Liver (tissue), 9 donors: ENCODE measurements around the gene HERPUD2. TPM values are rescaled to one million over a fixed set of nuclear protein-coding genes. Genes with fewer than 3 reads are reported as not detected.

Experiments used
- DNase-seq: peaks from one replicate; pipeline ENCODE4 v3.0.0-alpha.2; 2017; ENCODE audit warnings: low spot score
- H3K27ac ChIP-seq, 2 donors: one replicate each; pipeline ENCODE4 v1.7.0; 2013; ENCODE audit warnings: inconsistent platforms in 2 of 2, low read length in 2 of 2, control low read depth in 1 of 2, low read depth in 1 of 2, mild to moderate bottlenecking in 1 of 2
- H3K27me3 ChIP-seq, 4 donors: one replicate each; pipeline versions ENCODE4 v1.6.1 to v1.7.0; 2013; ENCODE audit warnings: low read length in 3 of 4, inconsistent platforms in 1 of 4, mild to moderate bottlenecking in 1 of 4, moderate library complexity in 1 of 4; ENCODE audit not compliant: control insufficient read depth in 4 of 4, insufficient read depth in 4 of 4
- H3K36me3 ChIP-seq, 4 donors: one replicate each; pipeline versions ENCODE4 v1.6.1 to v1.7.0; 2013; ENCODE audit warnings: low read length in 3 of 4, mild to moderate bottlenecking in 3 of 4, low read depth in 1 of 4, moderate library complexity in 1 of 4; ENCODE audit not compliant: control insufficient read depth in 4 of 4, insufficient read depth in 3 of 4
- H3K4me1 ChIP-seq, 4 donors: one replicate each; pipeline versions ENCODE4 v1.6.1 to v1.7.0; 2013; ENCODE audit warnings: low read length in 3 of 4, mild to moderate bottlenecking in 3 of 4, moderate library complexity in 1 of 4; ENCODE audit not compliant: control insufficient read depth in 4 of 4, insufficient read depth in 4 of 4
- H3K4me3 ChIP-seq, 3 donors: one replicate each; pipeline versions ENCODE4 v1.6.1 to v1.7.0; 2013; ENCODE audit warnings: low read length in 3 of 3, control low read depth in 1 of 3, low read depth in 1 of 3, mild to moderate bottlenecking in 1 of 3
- H3K9ac ChIP-seq, 2 donors: one replicate each; pipeline ENCODE4 v1.7.0; 2013; ENCODE audit warnings: low read length in 2 of 2, mild to moderate bottlenecking in 2 of 2, moderate library complexity in 2 of 2, control low read depth in 1 of 2, low read depth in 1 of 2
- H3K9me3 ChIP-seq, 4 donors: one replicate each; pipeline versions ENCODE4 v1.6.1 to v1.7.0; 2013; ENCODE audit warnings: low read length in 3 of 4; ENCODE audit not compliant: control insufficient read depth in 4 of 4
- EGR1 ChIP-seq, 2 donors: IDR thresholded peaks; 2 replicates each; pipeline ENCODE4 v1.6.1; 2016 to 2018; ENCODE audit warnings: antibody characterized with exemption in 2 of 2, low read depth in 2 of 2
- FOXA1 ChIP-seq: IDR thresholded peaks from 2 replicates; pipeline ENCODE4 v1.6.1; 2016; ENCODE audit warnings: antibody characterized with exemption
- GABPA ChIP-seq, 2 donors: IDR thresholded peaks in 1 of 2; conservative IDR thresholded peaks in 1 of 2; 2 replicates each; pipeline ENCODE4 v1.6.1; 2016; ENCODE audit warnings: antibody characterized with exemption in 2 of 2, mild to moderate bottlenecking in 1 of 2, moderate library complexity in 1 of 2
- HNF4A ChIP-seq, 2 donors: conservative IDR thresholded peaks; 2 replicates each; pipeline ENCODE4 v1.6.1; 2016; ENCODE audit warnings: antibody characterized with exemption in 2 of 2, mild to moderate bottlenecking in 2 of 2
- HNF4G ChIP-seq: IDR thresholded peaks from 2 replicates; pipeline ENCODE4 v1.6.1; 2016; ENCODE audit warnings: antibody characterized with exemption
- JUND ChIP-seq, 2 donors: IDR thresholded peaks; 2 replicates each; pipeline ENCODE4 v1.6.1; 2016; ENCODE audit warnings: antibody characterized with exemption in 2 of 2
- NR2F2 ChIP-seq: IDR thresholded peaks from 2 replicates; pipeline ENCODE4 v1.6.1; 2016; ENCODE audit warnings: antibody characterized with exemption
- RAD21 ChIP-seq, 2 donors: IDR thresholded peaks; 2 replicates each; pipeline ENCODE4 v1.6.1; 2016; ENCODE audit warnings: antibody characterized with exemption in 2 of 2, mild to moderate bottlenecking in 2 of 2
- RXRA ChIP-seq, 2 donors: IDR thresholded peaks; 2 replicates each; pipeline ENCODE4 v1.6.1; 2017 to 2018; ENCODE audit warnings: antibody characterized with exemption in 2 of 2, mild to moderate bottlenecking in 1 of 2
- SP1 ChIP-seq: IDR thresholded peaks from 2 replicates; pipeline ENCODE4 v1.6.1; 2018; ENCODE audit warnings: antibody characterized with exemption, mild to moderate bottlenecking
- TAF1 ChIP-seq: conservative IDR thresholded peaks from 2 replicates; pipeline ENCODE4 v1.6.1; 2016; ENCODE audit warnings: antibody characterized with exemption, mild to moderate bottlenecking
- YY1 ChIP-seq: IDR thresholded peaks from 2 replicates; pipeline ENCODE4 v1.6.1; 2016; ENCODE audit warnings: antibody characterized with exemption, mild to moderate bottlenecking
- WGBS: extraction: QIAGEN DNeasy Blood & Tissue Kit; methylation state at CpG from one replicate; pipeline ENCODE4 v1.1.7; 2013; 5-methylcytosine and 5-hydroxymethylcytosine counted together
- polyA plus RNA-seq, 2 donors: library from polyadenylated mRNA; stranded (reverse) in 1 of 2; unstranded in 1 of 2; fragments of 200-250 nt in 1 of 2; fragments of >200 nt in 1 of 2; fragmentation: Nextera tagmentation in 1 of 2; extraction: Ambion mirVana in 1 of 2; gene quantifications; one replicate each; pipeline versions ENCODE4 v1.2.1 to v1.2.3, GENCODE V29; 2013 to 2015
- total RNA-seq, 2 donors: library from RNA; depleted of rRNA; stranded (reverse); fragments of >200 nt; gene quantifications; one replicate each; pipeline ENCODE4 v1.2.3, GENCODE V29; 2014
- TF ChIP-seq, protein P1 (sequence below): IDR thresholded peaks from 2 replicates; pipeline ENCODE4 v1.6.1; 2016; ENCODE audit warnings: antibody characterized with exemption, mild to moderate bottlenecking
- TF ChIP-seq, protein P2 (sequence below): IDR thresholded peaks from 2 replicates; pipeline ENCODE4 v1.6.1; 2016; ENCODE audit warnings: antibody characterized with exemption
- TF ChIP-seq, protein P3 (sequence below): IDR thresholded peaks from 2 replicates; pipeline ENCODE4 v1.6.1; 2016; ENCODE audit warnings: antibody characterized with exemption
- TF ChIP-seq, protein P4 (sequence below): fragments of 150-350 bp; IDR thresholded peaks from 2 replicates; pipeline ENCODE4 v1.5.1; 2017; ENCODE audit warnings: improper control_type of control experiment, low read depth, low read length; ENCODE audit not compliant: missing input control
- TF ChIP-seq, protein P5 (sequence below): IDR thresholded peaks from 2 replicates; pipeline ENCODE4 v1.6.1; 2016; ENCODE audit warnings: antibody characterized with exemption
- donor health status: healthy.
- donor health status: healthy.
- donor health status: healthy.
- donor health status: healthy.
- donor health status: healthy.

HERPUD2 gene
- total and polyA plus RNA-seq, 4 donors = 9.7 to 22.0 (median 13.7) TPM

DNA sequence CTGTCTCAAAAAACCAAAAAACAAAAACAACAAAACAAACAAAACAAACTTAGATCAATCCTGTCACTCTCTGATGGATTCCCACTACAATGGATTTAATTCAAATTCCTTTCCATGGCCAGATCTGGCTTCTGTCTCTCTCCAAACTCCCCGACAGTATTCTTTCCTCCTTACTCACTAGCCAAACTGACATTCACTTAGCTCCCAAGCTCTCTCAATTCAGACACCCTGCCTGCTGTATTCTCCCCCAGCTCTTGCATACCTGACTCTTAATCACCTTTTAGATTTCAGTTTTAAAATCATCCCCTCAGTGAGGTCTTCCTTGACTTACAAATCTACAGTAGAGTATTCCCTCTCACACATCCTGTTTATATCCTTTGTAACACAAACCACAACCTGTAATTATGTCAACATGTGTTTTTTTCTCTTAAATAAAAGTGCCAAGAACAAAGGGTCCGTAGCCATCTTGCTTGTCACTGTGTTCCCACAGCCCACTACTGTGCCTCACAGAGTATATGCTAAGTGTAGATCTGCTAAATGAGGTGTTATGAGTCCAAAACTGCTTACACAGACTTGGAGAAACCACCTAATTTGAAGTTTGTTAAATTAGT, 14.4 kb downstream of the HERPUD2 start:
- H3K36me3 ChIP-seq = no peaks in the 10 kb centered on the region
- TF ChIP-seq RXRA (IDR thresholded peaks at IDR 0.05) (no peak), RAD21 (IDR thresholded peaks at IDR 0.05) (no peak), SP1 (no peak), HNF4A (conservative IDR thresholded peaks at IDR 0.05) (no peak), GABPA (IDR thresholded peaks at IDR 0.05 in 1 of 2, conservative IDR thresholded peaks at IDR 0.05 in 1 of 2) (no peak), HNF4G (no peak), EGR1 (IDR thresholded peaks at IDR 0.05; ENCODE audit: low read depth in 2 of 2) (no peak), YY1 (no peak), JUND (IDR thresholded peaks at IDR 0.05) (no peak), TAF1 (no peak), NR2F2 (no peak), FOXA1 (no peak)
- TF ChIP-seq, protein P1, sequence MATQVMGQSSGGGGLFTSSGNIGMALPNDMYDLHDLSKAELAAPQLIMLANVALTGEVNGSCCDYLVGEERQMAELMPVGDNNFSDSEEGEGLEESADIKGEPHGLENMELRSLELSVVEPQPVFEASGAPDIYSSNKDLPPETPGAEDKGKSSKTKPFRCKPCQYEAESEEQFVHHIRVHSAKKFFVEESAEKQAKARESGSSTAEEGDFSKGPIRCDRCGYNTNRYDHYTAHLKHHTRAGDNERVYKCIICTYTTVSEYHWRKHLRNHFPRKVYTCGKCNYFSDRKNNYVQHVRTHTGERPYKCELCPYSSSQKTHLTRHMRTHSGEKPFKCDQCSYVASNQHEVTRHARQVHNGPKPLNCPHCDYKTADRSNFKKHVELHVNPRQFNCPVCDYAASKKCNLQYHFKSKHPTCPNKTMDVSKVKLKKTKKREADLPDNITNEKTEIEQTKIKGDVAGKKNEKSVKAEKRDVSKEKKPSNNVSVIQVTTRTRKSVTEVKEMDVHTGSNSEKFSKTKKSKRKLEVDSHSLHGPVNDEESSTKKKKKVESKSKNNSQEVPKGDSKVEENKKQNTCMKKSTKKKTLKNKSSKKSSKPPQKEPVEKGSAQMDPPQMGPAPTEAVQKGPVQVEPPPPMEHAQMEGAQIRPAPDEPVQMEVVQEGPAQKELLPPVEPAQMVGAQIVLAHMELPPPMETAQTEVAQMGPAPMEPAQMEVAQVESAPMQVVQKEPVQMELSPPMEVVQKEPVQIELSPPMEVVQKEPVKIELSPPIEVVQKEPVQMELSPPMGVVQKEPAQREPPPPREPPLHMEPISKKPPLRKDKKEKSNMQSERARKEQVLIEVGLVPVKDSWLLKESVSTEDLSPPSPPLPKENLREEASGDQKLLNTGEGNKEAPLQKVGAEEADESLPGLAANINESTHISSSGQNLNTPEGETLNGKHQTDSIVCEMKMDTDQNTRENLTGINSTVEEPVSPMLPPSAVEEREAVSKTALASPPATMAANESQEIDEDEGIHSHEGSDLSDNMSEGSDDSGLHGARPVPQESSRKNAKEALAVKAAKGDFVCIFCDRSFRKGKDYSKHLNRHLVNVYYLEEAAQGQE = no peak
- TF ChIP-seq, protein P2, sequence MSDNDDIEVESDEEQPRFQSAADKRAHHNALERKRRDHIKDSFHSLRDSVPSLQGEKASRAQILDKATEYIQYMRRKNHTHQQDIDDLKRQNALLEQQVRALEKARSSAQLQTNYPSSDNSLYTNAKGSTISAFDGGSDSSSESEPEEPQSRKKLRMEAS = no peak
- TF ChIP-seq, protein P3, sequence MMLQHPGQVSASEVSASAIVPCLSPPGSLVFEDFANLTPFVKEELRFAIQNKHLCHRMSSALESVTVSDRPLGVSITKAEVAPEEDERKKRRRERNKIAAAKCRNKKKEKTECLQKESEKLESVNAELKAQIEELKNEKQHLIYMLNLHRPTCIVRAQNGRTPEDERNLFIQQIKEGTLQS = no peak
- TF ChIP-seq, protein P4, sequence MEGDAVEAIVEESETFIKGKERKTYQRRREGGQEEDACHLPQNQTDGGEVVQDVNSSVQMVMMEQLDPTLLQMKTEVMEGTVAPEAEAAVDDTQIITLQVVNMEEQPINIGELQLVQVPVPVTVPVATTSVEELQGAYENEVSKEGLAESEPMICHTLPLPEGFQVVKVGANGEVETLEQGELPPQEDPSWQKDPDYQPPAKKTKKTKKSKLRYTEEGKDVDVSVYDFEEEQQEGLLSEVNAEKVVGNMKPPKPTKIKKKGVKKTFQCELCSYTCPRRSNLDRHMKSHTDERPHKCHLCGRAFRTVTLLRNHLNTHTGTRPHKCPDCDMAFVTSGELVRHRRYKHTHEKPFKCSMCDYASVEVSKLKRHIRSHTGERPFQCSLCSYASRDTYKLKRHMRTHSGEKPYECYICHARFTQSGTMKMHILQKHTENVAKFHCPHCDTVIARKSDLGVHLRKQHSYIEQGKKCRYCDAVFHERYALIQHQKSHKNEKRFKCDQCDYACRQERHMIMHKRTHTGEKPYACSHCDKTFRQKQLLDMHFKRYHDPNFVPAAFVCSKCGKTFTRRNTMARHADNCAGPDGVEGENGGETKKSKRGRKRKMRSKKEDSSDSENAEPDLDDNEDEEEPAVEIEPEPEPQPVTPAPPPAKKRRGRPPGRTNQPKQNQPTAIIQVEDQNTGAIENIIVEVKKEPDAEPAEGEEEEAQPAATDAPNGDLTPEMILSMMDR = no peak
- TF ChIP-seq, protein P5, sequence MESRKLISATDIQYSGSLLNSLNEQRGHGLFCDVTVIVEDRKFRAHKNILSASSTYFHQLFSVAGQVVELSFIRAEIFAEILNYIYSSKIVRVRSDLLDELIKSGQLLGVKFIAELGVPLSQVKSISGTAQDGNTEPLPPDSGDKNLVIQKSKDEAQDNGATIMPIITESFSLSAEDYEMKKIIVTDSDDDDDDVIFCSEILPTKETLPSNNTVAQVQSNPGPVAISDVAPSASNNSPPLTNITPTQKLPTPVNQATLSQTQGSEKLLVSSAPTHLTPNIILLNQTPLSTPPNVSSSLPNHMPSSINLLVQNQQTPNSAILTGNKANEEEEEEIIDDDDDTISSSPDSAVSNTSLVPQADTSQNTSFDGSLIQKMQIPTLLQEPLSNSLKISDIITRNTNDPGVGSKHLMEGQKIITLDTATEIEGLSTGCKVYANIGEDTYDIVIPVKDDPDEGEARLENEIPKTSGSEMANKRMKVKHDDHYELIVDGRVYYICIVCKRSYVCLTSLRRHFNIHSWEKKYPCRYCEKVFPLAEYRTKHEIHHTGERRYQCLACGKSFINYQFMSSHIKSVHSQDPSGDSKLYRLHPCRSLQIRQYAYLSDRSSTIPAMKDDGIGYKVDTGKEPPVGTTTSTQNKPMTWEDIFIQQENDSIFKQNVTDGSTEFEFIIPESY = no peak
- H3K9ac ChIP-seq = no peak overlapping the region
- peaks cover 0 to 4% (median under 1%) of the 10 kb centered on the region in 4 donors for H3K4me1 ChIP-seq
- no peak overlapping the region for H3K4me3 ChIP-seq
- H3K27me3 ChIP-seq = no peaks in the 10 kb centered on the region
- H3K27ac ChIP-seq = no peak overlapping the region
- no peak for DNase-seq
- H3K9me3 ChIP-seq = no peaks in the 10 kb centered on the region
- WGBS = 94% methylated on average over 2 of the region's 2 CpGs
